CD4-positive, alpha-beta T cell (primary cell): ENCODE results near the gene KHDC3L. TPM values are rescaled to one million over a fixed set of nuclear protein-coding genes. Genes with fewer than 3 reads are reported as not detected.
A peak's percentile ranks its signal among the peaks of the same experiment; 100 is the strongest.

ENCODE experiments used
- ATAC-seq: fragments of 200-7000 bp; cut with Tn5 transposase; one replicate; pipeline ENCODE4 v1.10.0; 2022; ENCODE audit warnings: mild to moderate bottlenecking; ENCODE audit not compliant: poor library complexity
- CTCF ChIA-PET: fragments of 350-600 bp; sonication (Branson Sonifier 250); formaldehyde crosslinking; loops from one replicate; lab custom pipeline; 2021; ENCODE audit warnings: antibody characterized with exemption, inconsistent platforms; lab: Charles Lee
- POLR2A ChIA-PET: fragments of 350-600 bp; sonication (Branson Sonifier 250); formaldehyde crosslinking; loops from one replicate; lab custom pipeline; 2021; ENCODE audit warnings: antibody characterized with exemption, inconsistent platforms; lab: Charles Lee
- DNase-seq, 14 experiments: peaks; one replicate each; pipeline ENCODE4 v3.0.0-alpha.2; 2013 to 2020; ENCODE audit warnings: mixed read lengths in 2 of 14
- H3K27ac ChIP-seq, 2 donors: one replicate each; pipeline versions ENCODE4 v1.5.1 to v1.7.0; 2013; ENCODE audit warnings: low read length in 2 of 2, low read depth in 1 of 2, mild to moderate bottlenecking in 1 of 2
- H3K27me3 ChIP-seq, 2 experiments: 1 replicate in 1 of 2; 2 replicates in 1 of 2; pipeline versions ENCODE4 v1.6.1 to v1.7.0; 2013; ENCODE audit warnings: low read length in 2 of 2, control low read depth in 1 of 2, mild to moderate bottlenecking in 1 of 2, moderate library complexity in 1 of 2; ENCODE audit not compliant: insufficient read depth in 2 of 2, control insufficient read depth in 1 of 2
- H3K36me3 ChIP-seq: one replicate; pipeline ENCODE4 v1.6.1; 2013; ENCODE audit warnings: low read length, control low read depth; ENCODE audit not compliant: insufficient read depth
- H3K4me1 ChIP-seq: one replicate; pipeline ENCODE4 v1.6.1; 2013; ENCODE audit warnings: low read length, control low read depth; ENCODE audit not compliant: insufficient read depth
- H3K4me3 ChIP-seq: one replicate; pipeline ENCODE4 v1.5.1; 2013; ENCODE audit warnings: mild to moderate bottlenecking, low read length, moderate library complexity
- H3K9me3 ChIP-seq, 2 experiments: 1 replicate in 1 of 2; 2 replicates in 1 of 2; pipeline versions ENCODE4 v1.6.1 to v1.7.0; 2013; ENCODE audit warnings: low read length in 2 of 2, mild to moderate bottlenecking in 2 of 2, control low read depth in 1 of 2, moderate library complexity in 1 of 2; ENCODE audit not compliant: control insufficient read depth in 1 of 2, insufficient read depth in 1 of 2
- H3K27ac Mint-ChIP-seq: one replicate; pipeline ENCODE4 v1.8.0; 2020; ENCODE audit warnings: mixed read lengths
- H3K27me3 Mint-ChIP-seq: one replicate; pipeline ENCODE4 v1.8.0; 2021; ENCODE audit warnings: mixed read lengths
- H3K36me3 Mint-ChIP-seq: one replicate; pipeline ENCODE4 v1.8.0; 2021; ENCODE audit warnings: low read depth, mixed read lengths
- H3K4me1 Mint-ChIP-seq: one replicate; pipeline ENCODE4 v1.8.0; 2021; ENCODE audit warnings: low read depth, mixed read lengths
- H3K4me3 Mint-ChIP-seq: one replicate; pipeline ENCODE4 v1.8.0; 2020; ENCODE audit warnings: mild to moderate bottlenecking, mixed read lengths
- H3K9me3 Mint-ChIP-seq: one replicate; pipeline ENCODE4 v1.8.0; 2020; ENCODE audit warnings: mixed read lengths
- intact Hi-C, 2 experiments: fragments of 100-400 bp; cut with DNase I in 1 of 2; cut with micrococcal nuclease in 1 of 2; formaldehyde crosslinking; loops; one replicate each; pipeline versions ENCODE4 v1.15.1 to v1.9.0; 2023 to 2025; cut with DNase I, micrococcal nuclease
- total RNA-seq, 174 experiments: library from RNA in 2 of 174; stranded (reverse) in 2 of 174; gene quantifications; one replicate each; pipeline ENCODE4 v1.2.3 and lab custom pipeline; 2021 to 2026
- TF ChIP-seq, protein P1 (sequence below): fragments of 200-600 bp; IDR thresholded peaks from one replicate; pipeline ENCODE4 v1.8.0; 2022; ENCODE audit warnings: antibody characterized with exemption, mild to moderate bottlenecking

Gene KHDC3L
- total RNA-seq, 2 experiments from 2014 or later: not detected

DNA sequence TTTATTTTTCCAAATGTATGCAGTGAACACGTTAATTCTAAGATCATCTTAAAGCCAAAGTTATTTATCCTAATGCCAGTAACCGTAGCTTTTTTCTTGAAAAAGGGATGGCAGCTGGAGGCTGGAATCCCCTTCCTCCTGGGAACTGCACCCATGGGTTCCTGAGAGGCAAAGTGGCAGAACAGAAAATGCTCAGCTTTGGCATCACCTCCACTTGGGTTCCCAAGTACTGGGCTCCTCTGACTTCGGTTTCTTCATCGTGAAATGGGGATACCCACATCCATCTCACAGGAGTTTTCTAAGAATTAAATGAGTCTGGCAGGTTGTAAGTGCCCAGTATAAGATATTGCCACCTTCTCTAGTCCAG, 26.0 kb downstream of the KHDC3L start:
- DNase-seq: no peak
- Histone ChIP-seq H3K4me3 (peak overlapping the region; percentile 71), H3K27me3 (no peaks in the 10 kb centered on the region), H3K4me1 (peaks cover 23% of the 10 kb centered on the region), H3K36me3 (no peaks in the 10 kb centered on the region), H3K9me3 (no peaks in the 10 kb centered on the region), H3K27ac (peak overlapping the region in 1 of 2 donors; percentile 59)
- H3K4me1 Mint-ChIP-seq: peaks cover 19% of the 10 kb centered on the region
- ATAC-seq: no peak
- H3K4me3 Mint-ChIP-seq: peak overlapping the region; percentile 82
- no peaks in the 10 kb centered on the region for H3K9me3 Mint-ChIP-seq
- no peaks in the 10 kb centered on the region for H3K27me3 Mint-ChIP-seq
- intact Hi-C loops: loop anchor here in 1 of 2 experiments (10.0 kb wide), 1 partner anchor 104 kb away; no protein-coding TSS in a partner anchor
- H3K27ac Mint-ChIP-seq: peak overlapping the region; percentile 77
- TF ChIP-seq, protein P1, sequence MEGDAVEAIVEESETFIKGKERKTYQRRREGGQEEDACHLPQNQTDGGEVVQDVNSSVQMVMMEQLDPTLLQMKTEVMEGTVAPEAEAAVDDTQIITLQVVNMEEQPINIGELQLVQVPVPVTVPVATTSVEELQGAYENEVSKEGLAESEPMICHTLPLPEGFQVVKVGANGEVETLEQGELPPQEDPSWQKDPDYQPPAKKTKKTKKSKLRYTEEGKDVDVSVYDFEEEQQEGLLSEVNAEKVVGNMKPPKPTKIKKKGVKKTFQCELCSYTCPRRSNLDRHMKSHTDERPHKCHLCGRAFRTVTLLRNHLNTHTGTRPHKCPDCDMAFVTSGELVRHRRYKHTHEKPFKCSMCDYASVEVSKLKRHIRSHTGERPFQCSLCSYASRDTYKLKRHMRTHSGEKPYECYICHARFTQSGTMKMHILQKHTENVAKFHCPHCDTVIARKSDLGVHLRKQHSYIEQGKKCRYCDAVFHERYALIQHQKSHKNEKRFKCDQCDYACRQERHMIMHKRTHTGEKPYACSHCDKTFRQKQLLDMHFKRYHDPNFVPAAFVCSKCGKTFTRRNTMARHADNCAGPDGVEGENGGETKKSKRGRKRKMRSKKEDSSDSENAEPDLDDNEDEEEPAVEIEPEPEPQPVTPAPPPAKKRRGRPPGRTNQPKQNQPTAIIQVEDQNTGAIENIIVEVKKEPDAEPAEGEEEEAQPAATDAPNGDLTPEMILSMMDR: no peak
- no peaks in the 10 kb centered on the region for H3K36me3 Mint-ChIP-seq
- ChIA-PET POLR2A (interaction anchor here (1.0 to 1.7 kb wide), 5 partner anchors 33 to 132 kb away, joined by 3 to 13 read pairs (median 6); partner anchors contain the start of genes CGAS, EEF1A1 and MTO1), CTCF (interaction anchor here (1.2 kb wide), 1 partner anchor 26 kb away, joined by 3 read pairs; no protein-coding TSS in a partner anchor)

DNA sequence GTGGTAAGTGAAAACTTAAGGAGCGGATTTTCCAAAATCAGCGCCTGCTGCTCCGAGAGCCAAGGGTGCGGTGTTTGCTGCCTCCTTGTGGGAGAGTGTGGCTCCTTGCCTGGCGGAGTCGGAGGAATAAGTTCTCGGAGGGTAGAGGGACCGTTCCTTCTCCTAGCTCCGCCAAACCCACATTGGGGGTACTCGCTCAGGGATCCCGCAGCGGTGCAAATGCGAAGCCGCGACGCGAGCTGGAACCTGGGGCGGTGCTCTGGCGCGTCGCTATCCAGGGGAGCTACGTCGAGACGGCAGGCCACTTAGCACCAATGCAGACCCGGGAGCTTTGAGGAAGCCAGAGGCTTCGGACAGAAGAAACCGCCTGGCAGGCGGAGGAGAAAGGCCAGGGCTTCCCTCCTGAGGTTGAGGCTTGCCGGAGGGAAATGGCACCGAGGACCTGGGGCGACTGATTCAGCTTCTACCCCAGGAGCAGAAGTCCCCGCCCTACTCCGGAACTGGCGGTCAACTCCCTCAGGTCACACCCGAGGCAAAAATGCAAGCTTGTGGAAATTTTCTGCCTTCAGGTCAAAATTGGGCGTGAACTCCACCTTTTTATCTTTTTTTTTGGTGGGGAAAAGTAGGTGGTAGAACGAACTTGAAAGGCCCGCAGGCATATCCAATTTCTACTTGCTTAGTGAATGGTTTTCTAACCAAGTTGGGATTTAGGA, 26.5 kb downstream of the KHDC3L start:
- Histone ChIP-seq H3K4me1 (peaks cover 23% of the 10 kb centered on the region), H3K27ac (peak overlapping the region in 1 of 2 donors; percentile 59), H3K36me3 (no peaks in the 10 kb centered on the region), H3K4me3 (peak overlapping the region; percentile 71), H3K9me3 (no peaks in the 10 kb centered on the region), H3K27me3 (no peaks in the 10 kb centered on the region)
- ATAC-seq (peak; percentile 71), DNase-seq (peak in 13 of 14 experiments; percentile 11 to 81 (median 41))
- no peaks in the 10 kb centered on the region for H3K36me3 Mint-ChIP-seq
- TF ChIP-seq, protein P1: peak; percentile 48
- H3K4me3 Mint-ChIP-seq: peak overlapping the region; percentile 82
- no peaks in the 10 kb centered on the region for H3K27me3 Mint-ChIP-seq
- intact Hi-C loops: loop anchor here in 1 of 2 experiments (10.0 kb wide), 1 partner anchor 104 kb away; no protein-coding TSS in a partner anchor
- no peaks in the 10 kb centered on the region for H3K9me3 Mint-ChIP-seq
- H3K4me1 Mint-ChIP-seq: peaks cover 19% of the 10 kb centered on the region
- ChIA-PET POLR2A (interaction anchor here (0.9 to 1.7 kb wide), 6 partner anchors 24 to 132 kb away, joined by 3 to 13 read pairs (median 6); partner anchors contain the start of genes CGAS, EEF1A1 and MTO1), CTCF (interaction anchor here (1.2 kb wide), 1 partner anchor 26 kb away, joined by 3 read pairs; no protein-coding TSS in a partner anchor)
- H3K27ac Mint-ChIP-seq: peak overlapping the region; percentile 77

DNA sequence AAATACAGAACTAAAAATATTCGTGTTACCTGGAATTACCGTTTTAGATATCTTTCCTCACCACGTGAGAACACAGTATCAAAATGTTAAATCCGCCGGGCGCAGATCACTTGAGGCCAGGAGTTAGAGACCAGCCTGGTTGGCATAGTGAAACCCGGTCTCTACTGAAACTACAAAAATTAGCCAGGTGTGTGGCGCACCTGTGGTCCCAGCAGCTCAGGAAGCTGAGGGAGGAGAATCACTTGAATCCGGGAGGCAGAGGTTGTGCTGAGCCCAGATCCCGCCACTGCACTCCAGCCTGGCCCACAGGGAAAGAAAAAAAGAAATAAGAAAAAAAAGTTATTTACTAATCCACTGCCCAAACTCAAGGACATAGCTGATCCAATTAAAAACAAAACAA, 27.4 kb downstream of the KHDC3L start:
- H3K27me3 Mint-ChIP-seq: no peaks in the 10 kb centered on the region
- peak overlapping the region; percentile 20 for H3K4me3 Mint-ChIP-seq
- H3K9me3 Mint-ChIP-seq: no peaks in the 10 kb centered on the region
- ChIA-PET CTCF (no interaction called here), POLR2A (interaction anchor here (0.7 to 0.8 kb wide), 2 partner anchors 72 to 198 kb away, joined by 3 to 4 read pairs; partner anchors contain the start of gene MTO1)
- Histone ChIP-seq H3K27me3 (no peaks in the 10 kb centered on the region), H3K4me1 (peaks cover 25% of the 10 kb centered on the region), H3K27ac (no peak overlapping the region), H3K4me3 (no peak overlapping the region), H3K9me3 (peaks cover 0 to 4% of the 10 kb centered on the region in 2 experiments), H3K36me3 (no peaks in the 10 kb centered on the region)
- peaks cover 23% of the 10 kb centered on the region for H3K4me1 Mint-ChIP-seq
- DNase-seq: no peak
- intact Hi-C loops: loop anchor here in 1 of 2 experiments (10.0 kb wide), 1 partner anchor 105 kb away; no protein-coding TSS in a partner anchor
- ATAC-seq: no peak
- TF ChIP-seq, protein P1: no peak
- no peaks in the 10 kb centered on the region for H3K36me3 Mint-ChIP-seq
- no peak overlapping the region for H3K27ac Mint-ChIP-seq
